MCF 10A (cell line): ENCODE data around the gene TSEN54. TPM values are rescaled to one million over a fixed set of nuclear protein-coding genes. Genes with fewer than 3 reads are reported as not detected.
"Not testable (repeated sequence)": the region's sequence is repeated elsewhere in the genome, so short reads cannot be mapped to it uniquely, and the experiment has no call there.

Source experiments
- BruUV-seq: library from RNA; stranded (reverse); fragments of 400-500 nt; replicated peaks from 2 replicates; lab custom pipeline; 2021; lab: Mats Ljungman, UMichigan
- CTCF ChIA-PET: fragments of 300-600 bp; sonication (Branson Sonifier 250); formaldehyde crosslinking; extraction: SDS; loops from one replicate; lab custom pipeline; 2021; ENCODE audit warnings: antibody characterized with exemption, inconsistent platforms; lab: Yijun Ruan, JAX
- POLR2A ChIA-PET: fragments of 300-600, 350-650 bp; sonication (Branson Sonifier 250); formaldehyde crosslinking; extraction: SDS; loops from one replicate; lab custom pipeline; 2020; ENCODE audit warnings: antibody characterized with exemption, inconsistent platforms; lab: Yijun Ruan, JAX
- DNase-seq: peaks from one replicate; pipeline ENCODE4 v3.0.0-alpha.2; 2018; ENCODE audit not compliant: unreplicated experiment
- H3K27ac Mint-ChIP-seq: one replicate; pipeline ENCODE4 v1.8.0; 2022; ENCODE audit warnings: mild to moderate bottlenecking, low read depth, mixed read lengths; ENCODE audit not compliant: unreplicated experiment
- H3K27me3 Mint-ChIP-seq: one replicate; pipeline ENCODE4 v1.8.0; 2022; ENCODE audit warnings: mixed read lengths; ENCODE audit not compliant: insufficient read depth, unreplicated experiment
- H3K36me3 Mint-ChIP-seq: one replicate; pipeline ENCODE4 v1.8.0; 2022; ENCODE audit warnings: mild to moderate bottlenecking, moderate library complexity, mixed read lengths; ENCODE audit not compliant: insufficient read depth, unreplicated experiment
- H3K4me1 Mint-ChIP-seq: one replicate; pipeline ENCODE4 v1.8.0; 2022; ENCODE audit warnings: mixed read lengths; ENCODE audit not compliant: insufficient read depth, unreplicated experiment
- H3K4me3 Mint-ChIP-seq: one replicate; pipeline ENCODE4 v1.8.0; 2022; ENCODE audit warnings: mild to moderate bottlenecking, moderate library complexity, mixed read lengths; ENCODE audit not compliant: unreplicated experiment
- H3K9me3 Mint-ChIP-seq: one replicate; pipeline ENCODE4 v1.8.0; 2022; ENCODE audit warnings: mixed read lengths; ENCODE audit not compliant: unreplicated experiment
- intact Hi-C: fragments of 100-400 bp; cut with micrococcal nuclease; formaldehyde crosslinking; loops from 2 replicates; pipeline ENCODE4 v1.14.1; 2022
- total RNA-seq: library from RNA; stranded (reverse); gene quantifications from 2 replicates; pipeline ENCODE4 v1.2.3, GENCODE V29; 2022
- TF ChIP-seq, protein P1 (sequence below): fragments of 200-600 bp; IDR thresholded peaks from one replicate; pipeline ENCODE4 v1.8.0; 2022; ENCODE audit warnings: antibody characterized with exemption, mild to moderate bottlenecking; ENCODE audit not compliant: unreplicated experiment

Gene TSEN54
- total RNA-seq, 1 experiment from 2014 or later, result 13.3 TPM

DNA sequence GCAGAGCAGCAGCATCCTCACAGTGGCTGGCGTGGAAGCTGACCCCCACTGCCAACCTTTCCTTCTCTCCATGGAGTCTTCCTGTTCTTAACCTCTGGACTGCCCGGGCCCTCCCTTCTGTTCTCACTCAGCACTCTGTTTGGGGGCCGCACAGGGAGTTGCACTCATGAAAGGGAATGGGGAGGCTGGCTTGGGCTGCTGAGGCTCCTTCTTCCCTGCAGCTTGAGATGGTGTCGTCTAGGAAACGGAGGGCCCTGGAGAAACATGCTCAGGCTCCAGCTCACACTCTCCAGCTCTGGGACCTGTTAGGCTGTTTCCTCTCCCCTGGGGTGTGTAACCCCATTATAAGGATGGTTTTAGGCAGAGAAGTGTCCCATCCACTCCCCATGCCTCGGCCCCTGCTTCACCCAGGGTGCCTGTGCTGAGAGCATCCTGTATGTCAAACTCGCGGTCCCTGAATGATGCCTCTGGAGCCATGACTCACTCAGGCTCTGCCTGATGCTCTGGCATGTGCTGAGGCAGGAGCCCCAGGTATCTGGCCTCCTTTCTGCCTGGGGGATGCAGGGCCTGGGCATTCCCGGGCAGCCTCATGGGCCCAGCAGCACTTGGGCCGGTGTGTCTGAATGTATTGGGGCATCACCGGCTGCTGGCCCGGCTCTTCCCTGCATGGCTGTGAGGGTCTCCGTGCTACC is 41.0 kb upstream of the TSEN54 start:
- peaks cover 30% of the 10 kb centered on the region for H3K36me3 Mint-ChIP-seq
- POLR2A ChIA-PET, result interaction anchor here (0.7 to 0.9 kb wide), 2 partner anchors 41 to 466 kb away, joined by 3 to 4 read pairs; partner anchors contain the start of genes FBF1 and TSEN54
- DNase-seq, result no peak
- CTCF ChIA-PET, result interaction anchor here (1.0 kb wide), 1 partner anchor 64 kb away, joined by 3 read pairs; no protein-coding TSS in a partner anchor
- intact Hi-C loops, result no loop called here
- no peak overlapping the region for H3K4me3 Mint-ChIP-seq
- no TSS peak for BruUV-seq
- H3K27ac Mint-ChIP-seq, result no peak overlapping the region
- H3K27me3 Mint-ChIP-seq, result no peaks in the 10 kb centered on the region
- no peaks in the 10 kb centered on the region for H3K9me3 Mint-ChIP-seq
- TF ChIP-seq, protein P1, sequence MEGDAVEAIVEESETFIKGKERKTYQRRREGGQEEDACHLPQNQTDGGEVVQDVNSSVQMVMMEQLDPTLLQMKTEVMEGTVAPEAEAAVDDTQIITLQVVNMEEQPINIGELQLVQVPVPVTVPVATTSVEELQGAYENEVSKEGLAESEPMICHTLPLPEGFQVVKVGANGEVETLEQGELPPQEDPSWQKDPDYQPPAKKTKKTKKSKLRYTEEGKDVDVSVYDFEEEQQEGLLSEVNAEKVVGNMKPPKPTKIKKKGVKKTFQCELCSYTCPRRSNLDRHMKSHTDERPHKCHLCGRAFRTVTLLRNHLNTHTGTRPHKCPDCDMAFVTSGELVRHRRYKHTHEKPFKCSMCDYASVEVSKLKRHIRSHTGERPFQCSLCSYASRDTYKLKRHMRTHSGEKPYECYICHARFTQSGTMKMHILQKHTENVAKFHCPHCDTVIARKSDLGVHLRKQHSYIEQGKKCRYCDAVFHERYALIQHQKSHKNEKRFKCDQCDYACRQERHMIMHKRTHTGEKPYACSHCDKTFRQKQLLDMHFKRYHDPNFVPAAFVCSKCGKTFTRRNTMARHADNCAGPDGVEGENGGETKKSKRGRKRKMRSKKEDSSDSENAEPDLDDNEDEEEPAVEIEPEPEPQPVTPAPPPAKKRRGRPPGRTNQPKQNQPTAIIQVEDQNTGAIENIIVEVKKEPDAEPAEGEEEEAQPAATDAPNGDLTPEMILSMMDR, result no peak
- H3K4me1 Mint-ChIP-seq, result no peaks in the 10 kb centered on the region

DNA sequence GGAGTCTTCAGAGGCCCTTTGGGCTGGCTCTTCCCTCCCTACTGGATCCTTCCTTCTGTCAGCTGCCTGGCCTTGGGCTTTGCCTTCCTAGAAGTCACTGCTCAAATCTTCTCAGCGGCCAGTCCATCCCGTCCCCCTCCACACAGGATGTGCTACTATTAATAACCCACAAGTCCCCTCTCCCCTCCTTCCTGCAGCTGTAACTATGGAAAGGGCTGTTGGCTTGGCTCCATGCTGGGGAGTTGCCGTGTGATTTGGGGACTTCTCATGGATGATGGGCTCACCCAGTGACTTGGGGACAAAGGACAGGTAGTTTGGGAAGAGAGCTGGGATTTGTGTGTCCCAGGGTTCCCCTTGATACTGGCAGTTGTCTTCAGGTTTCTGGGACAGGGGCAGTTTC is 40.5 kb upstream of the TSEN54 start:
- Mint-ChIP-seq H3K9me3 (no peaks in the 10 kb centered on the region), H3K27me3 (no peaks in the 10 kb centered on the region), H3K4me1 (no peaks in the 10 kb centered on the region), H3K27ac (no peak overlapping the region), H3K4me3 (no peak overlapping the region), H3K36me3 (peaks cover 30% of the 10 kb centered on the region)
- DNase-seq, result no peak
- TF ChIP-seq, protein P1, result no peak
- BruUV-seq, result no TSS peak
- intact Hi-C loops, result no loop called here
- ChIA-PET CTCF (no interaction called here), POLR2A (interaction anchor here (0.8 to 0.9 kb wide), 2 partner anchors 41 to 149 kb away, joined by 3 read pairs; partner anchors contain the start of gene TSEN54)

DNA sequence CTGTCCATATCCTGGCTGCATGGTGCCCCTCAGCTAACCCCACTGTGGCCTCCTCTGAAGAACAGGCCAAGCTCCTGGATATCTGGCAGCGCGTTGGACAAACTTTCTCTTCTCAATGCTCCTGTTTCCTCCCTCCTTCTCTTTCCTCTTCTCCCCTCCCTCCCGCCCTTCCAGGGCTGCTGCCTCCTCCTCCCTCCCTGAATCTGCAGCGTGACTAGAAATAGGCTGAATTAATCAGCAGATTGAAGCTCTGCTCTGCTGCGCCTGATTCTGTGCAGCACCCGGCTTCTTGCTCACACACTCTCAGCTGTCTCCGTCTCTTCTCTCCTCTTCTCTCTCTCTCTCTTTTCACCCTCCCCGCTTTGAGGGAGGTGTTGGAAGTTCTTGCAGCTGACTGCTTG is 40.1 kb upstream of the TSEN54 start:
- Mint-ChIP-seq H3K27ac (no peak overlapping the region), H3K4me1 (no peaks in the 10 kb centered on the region), H3K27me3 (no peaks in the 10 kb centered on the region), H3K9me3 (no peaks in the 10 kb centered on the region), H3K36me3 (peaks cover 30% of the 10 kb centered on the region), H3K4me3 (no peak overlapping the region)
- intact Hi-C loops, result no loop called here
- TF ChIP-seq, protein P1, result no peak
- no peak for DNase-seq
- no TSS peak for BruUV-seq
- CTCF ChIA-PET, result interaction anchor here (0.6 kb wide), 1 partner anchor 237 kb away, joined by 3 read pairs; no protein-coding TSS in a partner anchor
- POLR2A ChIA-PET, result interaction anchor here (0.8 kb wide), 1 partner anchor 150 kb away, joined by 3 read pairs; no protein-coding TSS in a partner anchor

DNA sequence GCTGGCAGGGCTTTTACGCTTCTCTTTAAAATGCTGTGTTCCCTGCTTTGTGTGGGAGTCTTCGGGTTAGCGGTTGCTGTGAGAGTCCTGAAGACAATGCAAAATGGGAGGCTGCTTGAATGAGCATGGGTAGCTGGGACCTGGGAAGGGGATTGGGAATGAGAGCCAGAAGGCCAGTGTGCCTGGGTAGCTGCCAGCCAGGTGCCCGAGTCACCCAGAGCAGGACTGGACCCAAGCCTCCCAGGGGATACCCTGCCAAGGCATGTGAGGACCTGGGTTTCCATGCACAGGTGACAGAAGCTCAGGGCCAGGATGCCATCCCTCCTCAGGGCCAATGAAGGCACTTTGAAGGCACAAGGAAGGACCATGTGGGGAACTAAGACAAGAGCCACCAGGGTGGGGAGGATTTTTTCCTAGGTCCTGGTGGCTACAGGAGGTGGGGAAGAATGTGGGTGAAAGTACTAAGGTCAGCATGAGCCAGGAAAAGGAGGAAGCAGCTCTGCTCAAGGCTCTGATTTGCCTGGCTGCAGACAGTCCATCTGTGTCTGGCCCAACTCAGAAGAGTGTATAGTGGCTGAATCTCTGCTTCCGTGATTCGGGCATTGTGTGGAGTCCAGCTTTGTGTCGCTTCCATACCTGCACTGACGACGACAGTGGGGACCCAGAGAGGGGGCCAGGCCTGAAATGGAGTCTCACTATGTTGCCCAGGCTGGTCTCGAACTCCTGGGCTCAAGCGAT is 39.4 kb upstream of the TSEN54 start:
- POLR2A ChIA-PET, result interaction anchor here (0.6 to 0.8 kb wide), 2 partner anchors 65 to 150 kb away, joined by 3 read pairs; no protein-coding TSS in a partner anchor
- intact Hi-C loops, result no loop called here
- Mint-ChIP-seq H3K27ac (no peak overlapping the region), H3K9me3 (no peaks in the 10 kb centered on the region), H3K4me1 (no peaks in the 10 kb centered on the region), H3K4me3 (no peak overlapping the region), H3K27me3 (no peaks in the 10 kb centered on the region), H3K36me3 (peaks cover 30% of the 10 kb centered on the region)
- BruUV-seq, result no TSS peak
- CTCF ChIA-PET, result interaction anchor here (0.6 to 0.9 kb wide), 2 partner anchors 51 to 238 kb away, joined by 3 read pairs; no protein-coding TSS in a partner anchor
- no peak for DNase-seq
- TF ChIP-seq, protein P1, result no peak

DNA sequence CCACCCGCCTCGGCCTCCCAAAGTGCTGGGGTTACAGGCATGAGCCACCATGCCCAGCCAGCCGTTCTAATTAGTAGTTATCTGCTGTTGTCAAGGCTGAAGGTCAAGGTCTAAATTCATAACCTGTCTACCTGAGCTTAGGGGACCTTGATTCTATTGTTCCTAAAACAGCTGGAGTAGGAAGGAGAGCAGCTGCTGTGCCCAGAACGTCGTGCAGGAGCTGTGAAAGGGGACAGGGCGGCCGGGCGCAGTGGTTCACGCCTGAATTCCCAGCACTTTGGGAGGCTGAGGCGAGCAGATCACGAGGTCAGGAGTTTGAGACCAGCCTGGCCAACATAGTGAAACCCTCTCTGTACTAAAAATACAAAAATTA is 38.9 kb upstream of the TSEN54 start:
- H3K4me3 Mint-ChIP-seq, DNase-seq, H3K27ac Mint-ChIP-seq, H3K4me1 Mint-ChIP-seq, H3K9me3 Mint-ChIP-seq, BruUV-seq, intact Hi-C loops, H3K27me3 Mint-ChIP-seq: not testable (repeated sequence)
- peaks cover 28% of the 10 kb centered on the region for H3K36me3 Mint-ChIP-seq
- POLR2A ChIA-PET, result interaction anchor here (0.6 kb wide), 1 partner anchor 64 kb away, joined by 3 read pairs; no protein-coding TSS in a partner anchor
- CTCF ChIA-PET, result interaction anchor here (0.9 kb wide), 1 partner anchor 52 kb away, joined by 3 read pairs; no protein-coding TSS in a partner anchor
